NB4 (cell line): ENCODE measurements around the gene NRXN3.

ENCODE experiments used
- CTCF ChIP-seq: IDR thresholded peaks from one replicate; pipeline ENCODE4 v1.5.1; 2012; ENCODE audit warnings: low read depth, low read length
- POLR2A ChIP-seq: IDR thresholded peaks from 2 replicates; pipeline ENCODE4 v1.6.1; 2011; ENCODE audit warnings: mild to moderate bottlenecking; ENCODE audit not compliant: insufficient read length; ENCODE audit errors: extremely low read depth

- TF ChIP-seq CTCF: no peak
- TF ChIP-seq POLR2A: no peak
Observed at GRCh38 chr14:79668951-79669350, 1498.8 kb downstream of the NRXN3 start.
